Measurements from ENCODE around the gene RABIF.
"Not testable (repeated sequence)": the region's sequence is repeated elsewhere in the genome, so short reads cannot be mapped to it uniquely, and the experiment has no call there.

RABIF gene

DNA sequence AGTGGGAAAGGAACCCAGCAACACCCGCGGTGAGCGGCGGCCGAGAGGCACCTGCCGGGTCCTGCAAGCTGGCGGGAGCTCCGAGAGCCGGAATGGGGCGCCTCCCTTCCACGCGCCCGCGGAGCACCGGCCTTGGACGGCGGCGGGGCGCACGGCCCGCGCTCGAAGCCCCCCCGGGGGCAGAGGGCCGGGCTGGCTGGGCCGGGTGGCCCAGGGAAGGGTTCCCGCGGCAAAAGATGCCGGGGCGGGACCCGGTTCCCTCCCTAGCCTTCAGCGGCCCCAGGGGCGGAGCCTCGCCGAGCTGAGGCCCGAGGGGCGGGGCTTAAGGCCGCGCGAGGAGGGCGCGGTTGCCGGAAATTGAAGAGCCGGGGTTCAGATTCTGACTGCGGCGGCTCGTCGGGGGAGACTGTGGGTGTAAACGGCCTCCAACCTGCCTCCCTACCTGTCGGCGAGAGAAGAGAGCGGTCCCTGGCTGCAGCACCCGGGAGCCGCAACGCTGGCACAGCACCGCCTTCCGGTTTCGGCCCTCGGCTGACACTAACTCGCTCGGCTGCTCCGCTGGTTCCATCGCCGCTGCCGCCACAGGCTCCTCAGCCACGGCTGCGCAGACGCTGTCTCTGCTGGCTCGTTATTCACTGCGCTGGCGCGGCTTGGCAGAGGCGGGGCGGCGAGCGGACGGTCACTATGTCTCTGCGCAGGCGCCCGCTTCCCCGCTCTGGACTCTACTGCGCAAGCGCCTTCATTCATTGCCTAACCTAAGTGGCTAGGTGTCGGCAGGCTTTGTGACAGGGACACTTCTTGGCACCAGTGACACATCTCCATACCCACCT, at the start of gene RABIF:
TSS of gene RABIF (minus strand) at position 619 of the 830 bp plus-strand sequence. CDS start at position 568, 51 bp downstream.
- peaks cover 8% of the 10 kb centered on the region for H3K36me3 ChIP-seq (ENCODE audit: insufficient read depth, low read length)
- peak within 1 kb of the TSS; percentile 88 for H3K9ac ChIP-seq (ENCODE audit: low read depth, low read length)
- H3K9me3 ChIP-seq (ENCODE audit: control insufficient read depth, insufficient read depth, low read length) = no peaks in the 10 kb centered on the region
- peaks cover 9% of the 10 kb centered on the region; the same call in 1 of the 2 replicates for H3K4me1 ChIP-seq (ENCODE audit: insufficient read depth, low read length)

DNA sequence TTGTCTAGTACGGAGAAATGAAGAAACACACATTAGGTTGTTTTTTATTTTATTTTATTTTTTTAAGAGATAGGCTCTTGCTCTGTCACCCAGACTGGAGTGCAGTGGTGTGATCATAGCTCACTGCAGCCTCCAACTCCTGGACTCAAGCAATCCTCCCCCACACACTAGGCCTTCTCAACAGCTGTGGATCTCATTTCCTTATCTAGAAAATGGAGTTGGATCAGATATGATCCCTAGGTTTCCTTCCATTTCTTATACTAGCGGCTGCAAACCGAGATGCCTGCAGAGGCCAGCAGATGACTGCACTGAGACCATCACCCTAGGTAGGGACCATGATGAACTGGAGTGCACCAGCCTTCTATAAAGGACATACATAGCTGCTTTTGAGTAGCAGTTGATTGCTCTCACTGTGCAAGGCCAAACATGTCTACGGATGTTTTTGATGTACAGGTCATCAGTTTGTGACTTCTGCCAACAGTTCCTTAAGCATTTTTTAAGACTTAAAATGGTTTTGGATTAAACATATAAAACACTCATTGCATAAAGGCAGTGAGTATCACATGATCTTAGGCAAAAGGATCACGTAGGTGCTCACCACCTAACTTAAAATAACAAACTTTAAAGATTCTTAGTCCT, 49.5 kb upstream of the RABIF start:
- Histone ChIP-seq H3K4me1 (ENCODE audit: insufficient read depth, low read length) (no peaks in the 10 kb centered on the region), H3K9me3 (ENCODE audit: control insufficient read depth, insufficient read depth, low read length) (no peaks in the 10 kb centered on the region), H3K9ac (ENCODE audit: low read depth, low read length) (no peak overlapping the region), H3K36me3 (ENCODE audit: insufficient read depth, low read length) (peaks cover 12% of the 10 kb centered on the region)

DNA sequence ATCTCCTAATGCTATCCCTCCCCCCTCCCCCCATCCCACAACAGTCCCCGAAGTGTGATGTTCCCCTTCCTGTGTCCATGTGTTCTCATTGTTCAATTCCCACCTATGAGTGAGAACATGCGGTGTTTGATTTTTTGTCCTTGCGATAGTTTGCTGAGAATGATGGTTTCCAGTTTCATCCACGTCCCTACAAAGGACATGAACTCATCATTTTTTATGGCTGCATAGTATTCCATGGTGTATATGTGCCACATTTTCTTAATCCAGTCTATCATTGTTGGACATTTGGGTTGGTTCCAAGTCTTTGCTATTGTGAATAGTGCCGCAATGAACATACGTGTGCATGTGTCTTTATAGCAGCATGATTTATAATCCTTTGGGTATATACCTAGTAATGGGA, 47.5 kb upstream of the RABIF start:
- not testable (repeated sequence) for H3K36me3 ChIP-seq (ENCODE audit: insufficient read depth, low read length); H3K4me1 ChIP-seq (ENCODE audit: insufficient read depth, low read length); H3K9ac ChIP-seq (ENCODE audit: low read depth, low read length); H3K9me3 ChIP-seq (ENCODE audit: control insufficient read depth, insufficient read depth, low read length)

DNA sequence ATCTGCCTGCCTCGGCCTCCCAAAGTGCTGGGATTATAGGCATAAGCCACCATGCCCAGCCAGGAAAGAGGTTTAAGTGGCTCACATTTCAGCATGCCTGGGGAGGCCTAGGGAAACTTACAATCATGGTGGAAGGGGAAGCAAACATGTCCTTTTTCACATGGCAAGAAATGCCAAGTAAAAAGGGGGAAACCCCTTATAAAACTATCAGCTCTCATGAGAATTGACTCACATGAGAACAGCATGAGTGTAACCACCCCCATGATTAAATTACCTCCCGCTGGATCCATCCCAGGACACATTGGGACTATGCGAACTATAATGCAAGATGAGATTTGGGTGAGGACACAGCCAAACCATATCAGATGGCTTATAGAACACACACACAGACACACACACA, 46.9 kb upstream of the RABIF start:
- H3K36me3 ChIP-seq (ENCODE audit: insufficient read depth, low read length) = no peaks in the 10 kb centered on the region
- H3K9ac ChIP-seq (ENCODE audit: low read depth, low read length) = no peak overlapping the region
- no peaks in the 10 kb centered on the region for H3K4me1 ChIP-seq (ENCODE audit: insufficient read depth, low read length)
- no peaks in the 10 kb centered on the region for H3K9me3 ChIP-seq (ENCODE audit: control insufficient read depth, insufficient read depth, low read length)

DNA sequence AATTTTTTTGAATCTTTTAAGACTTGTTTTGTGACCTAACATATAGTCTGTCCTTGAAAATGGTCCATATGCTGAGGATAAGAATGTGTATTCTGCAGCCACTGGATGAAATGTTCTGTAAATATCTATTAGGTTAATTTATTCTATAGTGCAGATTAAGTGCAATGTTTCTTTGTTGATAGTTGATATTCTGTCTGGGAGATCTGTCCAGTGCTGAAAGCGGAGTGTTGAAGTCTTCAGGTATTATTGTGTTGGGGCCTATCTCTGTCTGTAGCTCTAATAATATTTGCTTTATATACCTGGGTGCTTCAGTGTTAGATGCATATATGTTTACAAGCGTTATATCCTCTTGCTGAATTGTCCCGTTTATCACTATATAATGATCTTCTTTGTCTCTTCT, 45.8 kb upstream of the RABIF start:
- H3K9me3 ChIP-seq (ENCODE audit: control insufficient read depth, insufficient read depth, low read length) = no peaks in the 10 kb centered on the region
- H3K9ac ChIP-seq (ENCODE audit: low read depth, low read length) = no peak overlapping the region
- no peaks in the 10 kb centered on the region for H3K4me1 ChIP-seq (ENCODE audit: insufficient read depth, low read length)
- H3K36me3 ChIP-seq (ENCODE audit: insufficient read depth, low read length) = no peaks in the 10 kb centered on the region

DNA sequence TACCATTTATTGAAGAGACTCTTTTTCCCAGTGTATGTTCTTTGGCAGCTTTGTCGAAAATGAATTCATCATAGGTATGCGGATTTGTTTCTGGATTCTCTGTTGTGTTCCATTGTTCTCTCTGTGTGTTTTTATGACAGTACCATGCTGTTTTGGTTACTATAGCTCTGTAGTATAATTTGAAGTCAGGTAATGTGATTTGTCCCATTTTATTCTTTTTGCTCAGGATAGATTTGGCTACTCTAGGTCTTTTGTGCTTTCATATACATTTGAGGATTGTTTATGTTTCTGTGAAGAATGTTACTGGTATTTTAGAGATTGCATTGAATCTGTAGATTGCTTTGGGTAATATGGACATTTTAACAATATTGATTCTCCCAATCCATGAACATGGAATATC, 43.5 kb upstream of the RABIF start:
- no peaks in the 10 kb centered on the region for H3K4me1 ChIP-seq (ENCODE audit: insufficient read depth, low read length)
- H3K9ac ChIP-seq (ENCODE audit: low read depth, low read length) = no peak overlapping the region
- H3K36me3 ChIP-seq (ENCODE audit: insufficient read depth, low read length) = no peaks in the 10 kb centered on the region
- H3K9me3 ChIP-seq (ENCODE audit: control insufficient read depth, insufficient read depth, low read length) = no peaks in the 10 kb centered on the region

DNA sequence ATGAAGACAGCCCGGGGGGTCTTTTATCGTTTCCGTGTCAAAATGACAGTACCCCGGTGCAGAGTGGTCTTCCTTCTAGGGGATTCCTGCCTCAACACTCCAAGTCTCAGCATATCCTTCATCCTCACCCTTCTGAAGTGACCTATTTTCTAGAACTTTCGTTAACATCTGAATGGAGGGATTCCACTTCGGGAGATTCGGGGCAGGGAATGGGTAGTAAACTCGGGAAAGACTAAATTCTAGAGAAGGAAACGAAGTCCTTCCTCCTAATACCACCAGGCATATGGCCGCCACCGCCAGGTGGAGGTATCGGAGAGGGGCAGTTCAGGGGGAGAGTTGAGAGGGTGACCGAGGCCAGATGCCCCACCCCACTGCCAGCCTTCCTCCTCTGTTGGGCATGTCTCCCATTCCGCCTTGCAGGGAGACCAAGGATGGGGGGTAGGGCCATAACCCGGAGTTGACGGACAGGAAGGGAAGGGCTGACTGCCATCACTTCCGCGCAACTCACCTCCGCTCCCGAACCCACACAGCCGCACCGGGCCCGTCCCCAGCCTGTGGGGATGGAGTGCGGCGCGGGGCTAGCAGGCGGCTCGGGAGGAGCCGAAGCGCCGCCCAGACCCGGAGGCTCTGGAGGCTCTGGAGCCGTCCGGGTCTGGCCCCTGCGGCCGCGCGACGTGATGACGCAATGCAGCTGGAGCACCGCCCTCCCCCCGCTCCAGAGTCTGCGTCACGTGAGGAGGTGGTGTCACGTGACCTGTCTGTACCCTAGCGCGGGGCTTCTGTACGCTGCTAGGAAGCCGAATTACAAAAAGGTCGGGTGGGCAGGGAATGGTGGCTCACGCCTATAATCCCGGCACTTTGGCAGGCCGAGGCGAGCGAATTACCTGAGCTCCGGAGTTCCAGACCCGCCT, 37.9 kb upstream of the RABIF start, which contains the start of gene KLHL12:
TSS of gene KLHL12 (minus strand) at position 654 of the 911 bp plus-strand sequence. CDS start 2,072 bp downstream, outside the sequence.
- H3K4me1 ChIP-seq (ENCODE audit: insufficient read depth, low read length) = no peaks in the 10 kb centered on the region
- no peaks in the 10 kb centered on the region for H3K36me3 ChIP-seq (ENCODE audit: insufficient read depth, low read length)
- peak within 1 kb of the TSS; percentile 86 for H3K9ac ChIP-seq (ENCODE audit: low read depth, low read length)
- H3K9me3 ChIP-seq (ENCODE audit: control insufficient read depth, insufficient read depth, low read length) = no peaks in the 10 kb centered on the region

DNA sequence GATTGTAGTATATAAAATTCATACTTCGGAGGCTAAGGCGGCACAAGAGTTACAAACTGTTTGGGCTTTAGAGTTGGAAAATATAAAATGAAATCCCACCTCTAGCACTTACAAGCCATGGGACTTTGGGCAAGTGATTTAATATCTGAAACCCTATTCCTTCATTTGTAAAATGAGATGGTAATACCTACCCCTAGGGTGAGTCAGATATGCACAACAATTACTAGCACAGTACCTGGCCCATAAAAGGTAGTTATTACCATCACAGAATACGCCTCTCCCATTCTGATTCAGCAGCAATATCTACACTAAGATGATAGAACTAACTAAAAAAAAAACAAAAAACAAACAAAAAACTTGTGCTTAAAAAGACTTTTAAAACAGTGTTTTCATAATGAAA, 34.6 kb upstream of the RABIF start:
- Histone ChIP-seq H3K36me3 (ENCODE audit: insufficient read depth, low read length) (no peaks in the 10 kb centered on the region), H3K9me3 (ENCODE audit: control insufficient read depth, insufficient read depth, low read length) (no peaks in the 10 kb centered on the region), H3K4me1 (ENCODE audit: insufficient read depth, low read length) (no peaks in the 10 kb centered on the region), H3K9ac (ENCODE audit: low read depth, low read length) (no peak overlapping the region)

DNA sequence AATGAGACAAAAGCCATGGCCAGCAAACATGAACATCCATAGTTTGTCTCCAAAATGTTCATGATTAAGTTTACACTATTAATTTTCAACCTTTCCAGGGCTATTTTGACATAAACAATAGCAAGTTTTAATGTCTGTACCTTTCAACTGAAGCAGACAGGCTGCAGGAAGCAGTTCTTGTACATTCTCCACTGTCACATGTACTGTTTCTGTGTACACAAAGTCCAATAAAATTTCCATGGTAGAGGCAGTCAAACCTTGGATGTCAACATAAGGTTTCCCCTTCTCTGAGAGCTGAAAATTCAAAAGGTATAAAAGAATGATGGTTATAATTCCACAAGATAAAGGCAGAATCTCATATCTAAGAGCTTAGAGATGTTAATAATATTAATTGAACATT, 30.7 kb upstream of the RABIF start:
- Histone ChIP-seq H3K9ac (ENCODE audit: low read depth, low read length) (no peak overlapping the region), H3K36me3 (ENCODE audit: insufficient read depth, low read length) (peaks cover 13% of the 10 kb centered on the region), H3K4me1 (ENCODE audit: insufficient read depth, low read length) (no peaks in the 10 kb centered on the region), H3K9me3 (ENCODE audit: control insufficient read depth, insufficient read depth, low read length) (no peaks in the 10 kb centered on the region)

DNA sequence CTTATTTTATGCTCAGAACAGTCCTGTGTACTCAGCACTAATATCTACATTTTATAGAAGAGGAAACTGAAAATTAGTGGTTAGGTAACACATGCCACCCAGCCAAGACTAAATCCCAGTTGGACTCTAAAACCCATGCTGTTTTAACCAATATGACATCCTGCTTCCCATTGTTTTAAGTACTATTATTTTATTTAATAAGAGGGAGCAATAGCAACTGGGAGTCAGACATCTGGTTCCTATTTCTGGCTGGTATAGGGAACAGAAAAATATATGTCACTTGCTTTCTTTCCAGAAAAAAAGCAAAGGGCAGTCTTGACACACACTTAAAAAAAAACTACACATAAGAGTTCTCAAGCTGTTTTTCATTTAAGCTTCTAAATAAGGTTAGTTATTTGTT, 26.2 kb upstream of the RABIF start:
- no peaks in the 10 kb centered on the region for H3K4me1 ChIP-seq (ENCODE audit: insufficient read depth, low read length)
- H3K36me3 ChIP-seq (ENCODE audit: insufficient read depth, low read length) = peaks cover 19% of the 10 kb centered on the region

DNA sequence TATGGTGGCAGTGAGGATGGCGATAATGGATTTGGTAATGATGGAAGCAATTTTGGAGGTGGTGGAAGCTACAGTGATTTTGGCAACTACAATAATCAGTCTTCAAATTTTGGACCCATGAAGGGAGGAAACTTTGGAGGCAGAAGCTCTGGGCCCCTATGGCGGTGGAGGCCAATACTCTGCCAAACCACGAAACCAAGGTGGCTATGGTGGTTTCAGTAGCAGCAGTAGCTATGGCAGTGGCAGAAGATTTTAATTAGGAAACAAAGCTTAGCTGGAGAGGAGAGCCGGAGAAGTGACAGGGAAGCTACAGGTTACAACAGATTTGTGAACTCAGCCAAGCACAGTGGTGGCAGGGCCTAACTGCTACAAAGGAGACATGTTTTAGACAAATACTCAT, 23.5 kb upstream of the RABIF start:
- H3K9ac ChIP-seq (ENCODE audit: low read depth, low read length); H3K9me3 ChIP-seq (ENCODE audit: control insufficient read depth, insufficient read depth, low read length); H3K4me1 ChIP-seq (ENCODE audit: insufficient read depth, low read length): not testable (repeated sequence)
- H3K36me3 ChIP-seq (ENCODE audit: insufficient read depth, low read length) = peaks cover 18% of the 10 kb centered on the region

More for the DNA sequence above, 26.2 kb upstream of the RABIF start:
- H3K9ac ChIP-seq (ENCODE audit: low read depth, low read length) = no peak overlapping the region
- H3K9me3 ChIP-seq (ENCODE audit: control insufficient read depth, insufficient read depth, low read length) = no peaks in the 10 kb centered on the region

DNA sequence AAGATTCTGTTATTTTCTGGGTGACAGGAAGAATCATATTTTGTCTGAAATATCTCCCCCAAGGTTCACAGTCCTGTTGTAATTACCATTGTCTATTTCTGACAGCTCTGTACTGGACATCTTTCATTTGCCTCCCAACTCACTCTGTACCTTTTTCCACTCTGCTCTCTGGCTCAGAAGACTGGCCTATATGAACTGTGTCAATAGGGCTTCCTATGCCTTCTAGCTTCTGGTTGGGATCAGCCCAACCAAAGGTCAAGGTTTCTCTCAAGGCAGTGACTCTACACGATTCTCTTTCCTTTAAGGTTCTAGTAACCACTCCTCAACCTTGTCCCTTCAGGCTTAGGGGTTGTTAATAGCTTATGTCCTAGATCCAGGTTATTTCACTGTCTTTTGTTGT, 20.5 kb upstream of the RABIF start:
- Histone ChIP-seq H3K4me1 (ENCODE audit: insufficient read depth, low read length) (no peaks in the 10 kb centered on the region), H3K9ac (ENCODE audit: low read depth, low read length) (no peak overlapping the region), H3K36me3 (ENCODE audit: insufficient read depth, low read length) (peaks cover 14% of the 10 kb centered on the region; the same call in 1 of the 2 replicates)

DNA sequence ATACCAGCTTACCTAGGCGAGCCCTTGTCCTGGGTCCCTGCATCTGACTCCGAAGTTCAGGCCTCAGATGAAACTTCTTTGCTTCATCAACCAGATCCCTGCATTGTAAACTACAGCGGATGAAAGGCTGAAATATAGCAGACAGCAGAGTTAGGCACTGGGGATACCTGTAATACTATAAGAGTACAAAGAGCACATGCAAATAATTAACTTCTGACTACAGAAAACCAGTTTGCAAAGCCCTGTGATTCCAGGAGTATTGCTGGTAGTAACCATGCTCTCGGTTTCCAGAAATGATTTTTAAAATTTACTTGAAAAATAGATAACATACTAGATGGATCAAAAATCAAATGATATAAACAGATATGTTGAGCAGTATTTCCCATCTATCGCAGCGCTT, 20.0 kb upstream of the RABIF start:
- Histone ChIP-seq H3K9ac (ENCODE audit: low read depth, low read length) (no peak overlapping the region), H3K4me1 (ENCODE audit: insufficient read depth, low read length) (no peaks in the 10 kb centered on the region), H3K9me3 (ENCODE audit: control insufficient read depth, insufficient read depth, low read length) (no peaks in the 10 kb centered on the region), H3K36me3 (ENCODE audit: insufficient read depth, low read length) (peaks cover 12% of the 10 kb centered on the region; the same call in 1 of the 2 replicates)

More for the DNA sequence above, 20.5 kb upstream of the RABIF start:
- H3K9me3 ChIP-seq (ENCODE audit: control insufficient read depth, insufficient read depth, low read length) = no peaks in the 10 kb centered on the region

DNA sequence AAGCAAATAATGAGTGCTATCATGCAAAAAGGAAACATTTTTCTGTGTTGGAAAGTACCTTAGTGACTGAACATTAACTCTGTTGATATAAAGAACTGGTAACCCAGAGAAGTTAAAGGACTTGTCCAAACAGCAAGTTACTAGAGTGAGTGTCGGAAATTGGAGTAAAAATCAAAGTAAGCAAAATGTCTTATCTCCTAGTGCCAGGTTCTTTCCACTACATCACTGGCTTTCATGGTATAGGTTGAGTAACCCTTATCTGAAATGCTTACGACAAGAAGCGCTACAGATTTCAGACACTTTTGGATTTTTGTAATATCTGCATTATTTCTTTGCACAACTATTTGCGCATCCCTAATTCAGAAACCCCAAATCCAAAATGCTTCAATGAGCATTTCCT, 16.4 kb upstream of the RABIF start:
- Histone ChIP-seq H3K9me3 (ENCODE audit: control insufficient read depth, insufficient read depth, low read length) (no peaks in the 10 kb centered on the region), H3K36me3 (ENCODE audit: insufficient read depth, low read length) (peaks cover 9% of the 10 kb centered on the region; the same call in 1 of the 2 replicates), H3K4me1 (ENCODE audit: insufficient read depth, low read length) (no peaks in the 10 kb centered on the region), H3K9ac (ENCODE audit: low read depth, low read length) (no peak overlapping the region)

Data from ES-I3 (cell line).